Fibroblast of villous mesenchyme (primary cell): ENCODE data around the gene MLX. TPM values are rescaled to one million over a fixed set of nuclear protein-coding genes. Genes with fewer than 3 reads are reported as not detected.

Experiments
- DNase-seq: peaks from one replicate; pipeline ENCODE4 v3.0.0-alpha.2; 2010; ENCODE audit warnings: low read depth
- H3K4me3 ChIP-seq: 2 replicates; pipeline ENCODE4 v1.5.1; 2011; ENCODE audit warnings: low read depth, mild to moderate bottlenecking, low read length
- total RNA-seq: library from RNA; depleted of rRNA; stranded (reverse); fragments of >200 nt; gene quantifications from 2 replicates; pipeline ENCODE4 v1.2.3, GENCODE V29; 2012
- TF ChIP-seq, protein P1 (sequence below): IDR thresholded peaks from 2 replicates; pipeline ENCODE4 v1.5.1; 2012; ENCODE audit warnings: low read depth, mild to moderate bottlenecking, low read length; ENCODE audit not compliant: insufficient read depth

MLX gene
- total RNA-seq, 1 donor = 47.5 TPM

DNA sequence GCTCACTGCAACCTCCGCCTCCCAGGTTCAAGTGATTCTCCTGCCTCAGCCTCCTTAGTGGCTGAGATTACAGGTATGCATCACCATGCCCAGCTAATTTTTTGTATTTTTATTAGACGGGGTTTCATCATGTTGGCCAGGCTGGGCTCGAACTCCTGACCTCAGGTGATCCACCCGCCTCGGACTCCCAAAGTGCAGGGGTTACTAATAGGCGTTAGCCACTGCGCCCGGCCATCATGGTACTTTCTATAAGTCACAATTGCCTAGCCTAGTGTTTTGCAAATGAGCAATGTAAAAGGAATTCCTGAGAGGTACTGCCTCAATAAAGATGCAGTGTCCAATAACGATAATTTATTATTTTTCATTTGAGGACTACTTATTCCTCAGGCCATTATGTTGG is 24.5 kb downstream of the MLX start:
- TF ChIP-seq, protein P1, sequence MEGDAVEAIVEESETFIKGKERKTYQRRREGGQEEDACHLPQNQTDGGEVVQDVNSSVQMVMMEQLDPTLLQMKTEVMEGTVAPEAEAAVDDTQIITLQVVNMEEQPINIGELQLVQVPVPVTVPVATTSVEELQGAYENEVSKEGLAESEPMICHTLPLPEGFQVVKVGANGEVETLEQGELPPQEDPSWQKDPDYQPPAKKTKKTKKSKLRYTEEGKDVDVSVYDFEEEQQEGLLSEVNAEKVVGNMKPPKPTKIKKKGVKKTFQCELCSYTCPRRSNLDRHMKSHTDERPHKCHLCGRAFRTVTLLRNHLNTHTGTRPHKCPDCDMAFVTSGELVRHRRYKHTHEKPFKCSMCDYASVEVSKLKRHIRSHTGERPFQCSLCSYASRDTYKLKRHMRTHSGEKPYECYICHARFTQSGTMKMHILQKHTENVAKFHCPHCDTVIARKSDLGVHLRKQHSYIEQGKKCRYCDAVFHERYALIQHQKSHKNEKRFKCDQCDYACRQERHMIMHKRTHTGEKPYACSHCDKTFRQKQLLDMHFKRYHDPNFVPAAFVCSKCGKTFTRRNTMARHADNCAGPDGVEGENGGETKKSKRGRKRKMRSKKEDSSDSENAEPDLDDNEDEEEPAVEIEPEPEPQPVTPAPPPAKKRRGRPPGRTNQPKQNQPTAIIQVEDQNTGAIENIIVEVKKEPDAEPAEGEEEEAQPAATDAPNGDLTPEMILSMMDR = no peak
- DNase-seq = no peak
- no peak overlapping the region for H3K4me3 ChIP-seq

DNA sequence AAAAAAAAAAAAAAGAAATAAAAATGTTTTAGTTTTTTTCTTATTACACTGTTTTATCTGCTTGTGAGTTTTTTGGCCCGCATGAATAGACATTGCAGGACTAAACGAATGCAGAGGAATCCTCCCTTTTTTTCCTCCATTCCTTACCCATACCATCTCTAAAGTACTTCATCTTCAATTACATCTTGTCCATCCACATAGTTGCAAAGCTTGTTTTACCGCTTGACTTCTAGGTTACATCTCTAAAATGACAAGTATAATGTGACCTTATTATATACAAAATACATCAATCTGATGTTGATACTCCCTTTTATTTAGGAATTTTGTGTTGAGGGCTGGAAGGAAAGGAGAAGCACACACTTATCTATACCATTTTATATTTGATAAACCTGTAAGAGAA is 29.5 kb downstream of the MLX start:
- TF ChIP-seq, protein P1 = no peak
- H3K4me3 ChIP-seq = no peak overlapping the region
- no peak for DNase-seq

GRCh38 chr17:42598905-42599304 is 32.0 kb downstream of the MLX start:
- no peak overlapping the region for H3K4me3 ChIP-seq
- DNase-seq = no peak
- TF ChIP-seq, protein P1 = no peak

DNA sequence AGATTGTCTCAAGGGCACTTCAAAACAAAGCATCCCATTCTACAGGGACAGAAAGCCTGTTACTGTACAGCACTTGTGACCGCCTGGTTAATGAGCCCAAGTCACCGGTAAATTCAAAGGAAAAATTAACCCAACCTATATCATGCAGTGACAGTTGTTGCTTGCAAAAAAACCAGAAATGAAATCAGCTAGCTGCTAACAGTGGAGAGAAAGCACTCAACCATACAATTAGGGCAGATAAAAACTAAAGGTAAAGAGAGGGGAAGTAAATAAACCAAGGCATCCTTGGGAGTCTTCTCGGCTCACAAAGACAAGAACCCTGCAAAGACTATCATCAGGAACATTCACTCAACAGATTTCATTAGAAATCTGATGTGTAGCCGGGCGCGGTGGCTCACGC is 36.4 kb downstream of the MLX start:
- H3K4me3 ChIP-seq = no peak overlapping the region
- TF ChIP-seq, protein P1 = no peak
- DNase-seq = no peak

- TF ChIP-seq, protein P1 = no peak
- peak overlapping the region; percentile 91 for H3K4me3 ChIP-seq
- no peak for DNase-seq
Observed at GRCh38 chr17:42607769-42608168, 40.9 kb downstream of the MLX start.

DNA sequence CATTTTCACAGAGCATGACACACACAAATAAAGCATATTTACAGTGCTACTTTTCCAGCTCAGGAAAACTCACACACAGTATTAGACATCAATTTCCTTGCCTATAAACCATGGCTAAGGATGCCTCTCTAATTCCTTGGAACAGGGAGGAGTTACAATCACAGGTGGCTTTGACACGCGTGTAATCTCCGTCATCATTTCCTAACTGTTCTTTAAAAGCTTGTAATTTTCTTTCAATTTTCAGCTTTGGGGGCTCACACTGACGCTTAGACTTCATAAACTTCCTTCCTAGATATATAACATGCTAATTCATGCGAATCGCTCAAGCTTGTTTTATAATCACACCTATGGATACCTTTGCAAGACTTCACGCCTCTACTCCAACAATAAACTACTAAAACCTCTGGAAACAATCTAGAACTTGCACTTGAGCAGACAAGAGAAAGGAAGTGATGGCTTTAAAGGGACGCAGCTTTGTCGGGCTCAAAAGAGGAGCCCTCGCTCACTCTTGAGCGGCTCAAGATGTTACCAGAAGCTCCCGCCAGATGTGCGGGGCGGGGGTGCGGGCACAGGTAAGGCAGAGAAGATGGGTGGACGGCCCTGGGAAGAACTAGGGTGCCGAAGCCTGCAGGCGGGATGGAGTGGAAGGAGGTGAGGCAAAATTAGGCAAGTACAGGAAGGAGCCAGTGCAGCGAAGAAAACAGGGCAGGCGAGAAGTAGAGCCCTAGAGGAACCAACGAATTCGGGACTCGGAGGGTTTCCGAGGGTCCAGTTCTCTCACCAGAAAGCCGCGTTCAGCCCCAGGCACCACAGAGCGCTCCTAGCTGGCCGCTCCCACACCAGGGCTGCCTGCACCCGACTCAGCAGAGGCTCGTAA is 41.6 kb downstream of the MLX start:
- TF ChIP-seq, protein P1 = no peak
- H3K4me3 ChIP-seq = peak overlapping the region; percentile 91
- DNase-seq = peak; percentile 27
